Measurements from ENCODE around the gene SPSB2. TPM values are rescaled to one million over a fixed set of nuclear protein-coding genes. Genes with fewer than 3 reads are reported as not detected.

SPSB2 gene
- total RNA-seq, 1 experiment from 2014 or later = 9.2 TPM

DNA sequence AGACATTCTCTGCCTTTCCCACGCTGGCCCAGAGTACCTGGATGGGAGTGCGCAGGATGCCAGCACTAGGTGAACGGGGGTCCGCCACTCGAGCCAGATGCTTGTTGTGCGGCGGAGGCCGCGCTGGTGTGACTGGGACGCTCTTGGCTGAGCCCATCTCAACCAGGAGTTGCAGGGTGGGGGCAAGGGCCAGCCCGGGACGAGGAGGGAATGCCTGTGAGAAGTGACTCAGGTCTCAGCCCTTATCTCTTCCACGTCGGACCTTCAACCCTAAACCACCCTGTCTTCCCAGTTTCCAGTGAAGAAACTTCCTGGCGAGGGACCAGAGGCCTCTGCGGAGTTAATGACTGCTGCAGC is 22.3 kb downstream of the SPSB2 start:
- peak overlapping the region; percentile 88 for H3K4me3 Mint-ChIP-seq (ENCODE audit: unreplicated experiment)
- peaks cover 33% of the 10 kb centered on the region for H3K36me3 Mint-ChIP-seq (ENCODE audit: insufficient read depth, unreplicated experiment)
- peaks cover 31% of the 10 kb centered on the region for H3K4me1 Mint-ChIP-seq (ENCODE audit: insufficient read depth, unreplicated experiment)
- no peaks in the 10 kb centered on the region for H3K9me3 Mint-ChIP-seq (ENCODE audit: unreplicated experiment)
- BruUV-seq (replicated peaks) = TSS peak; percentile 77
- intact Hi-C loops (cut with micrococcal nuclease) = no loop called here
- DNase-seq (ENCODE audit: unreplicated experiment) = no peak
- TF ChIP-seq, protein P1, sequence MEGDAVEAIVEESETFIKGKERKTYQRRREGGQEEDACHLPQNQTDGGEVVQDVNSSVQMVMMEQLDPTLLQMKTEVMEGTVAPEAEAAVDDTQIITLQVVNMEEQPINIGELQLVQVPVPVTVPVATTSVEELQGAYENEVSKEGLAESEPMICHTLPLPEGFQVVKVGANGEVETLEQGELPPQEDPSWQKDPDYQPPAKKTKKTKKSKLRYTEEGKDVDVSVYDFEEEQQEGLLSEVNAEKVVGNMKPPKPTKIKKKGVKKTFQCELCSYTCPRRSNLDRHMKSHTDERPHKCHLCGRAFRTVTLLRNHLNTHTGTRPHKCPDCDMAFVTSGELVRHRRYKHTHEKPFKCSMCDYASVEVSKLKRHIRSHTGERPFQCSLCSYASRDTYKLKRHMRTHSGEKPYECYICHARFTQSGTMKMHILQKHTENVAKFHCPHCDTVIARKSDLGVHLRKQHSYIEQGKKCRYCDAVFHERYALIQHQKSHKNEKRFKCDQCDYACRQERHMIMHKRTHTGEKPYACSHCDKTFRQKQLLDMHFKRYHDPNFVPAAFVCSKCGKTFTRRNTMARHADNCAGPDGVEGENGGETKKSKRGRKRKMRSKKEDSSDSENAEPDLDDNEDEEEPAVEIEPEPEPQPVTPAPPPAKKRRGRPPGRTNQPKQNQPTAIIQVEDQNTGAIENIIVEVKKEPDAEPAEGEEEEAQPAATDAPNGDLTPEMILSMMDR (IDR thresholded peaks at IDR 0.05; ENCODE audit: unreplicated experiment) = no peak
- POLR2A ChIA-PET = interaction anchor here (0.6 to 7.9 kb wide), 22 partner anchors 9 to 245 kb away, joined by 3 to 130 read pairs (median 7); partner anchors contain the start of genes C12orf57, COPS7A, LPCAT3 and MLF2
- no peaks in the 10 kb centered on the region for H3K27me3 Mint-ChIP-seq (ENCODE audit: insufficient read depth, unreplicated experiment)
- CTCF ChIA-PET = interaction anchor here (0.6 to 7.3 kb wide), 5 partner anchors 12 to 98 kb away, joined by 3 to 40 read pairs (median 6); partner anchors contain the start of genes MLF2 and SPSB2
- H3K27ac Mint-ChIP-seq (ENCODE audit: low read depth, unreplicated experiment) = peak overlapping the region; percentile 90

DNA sequence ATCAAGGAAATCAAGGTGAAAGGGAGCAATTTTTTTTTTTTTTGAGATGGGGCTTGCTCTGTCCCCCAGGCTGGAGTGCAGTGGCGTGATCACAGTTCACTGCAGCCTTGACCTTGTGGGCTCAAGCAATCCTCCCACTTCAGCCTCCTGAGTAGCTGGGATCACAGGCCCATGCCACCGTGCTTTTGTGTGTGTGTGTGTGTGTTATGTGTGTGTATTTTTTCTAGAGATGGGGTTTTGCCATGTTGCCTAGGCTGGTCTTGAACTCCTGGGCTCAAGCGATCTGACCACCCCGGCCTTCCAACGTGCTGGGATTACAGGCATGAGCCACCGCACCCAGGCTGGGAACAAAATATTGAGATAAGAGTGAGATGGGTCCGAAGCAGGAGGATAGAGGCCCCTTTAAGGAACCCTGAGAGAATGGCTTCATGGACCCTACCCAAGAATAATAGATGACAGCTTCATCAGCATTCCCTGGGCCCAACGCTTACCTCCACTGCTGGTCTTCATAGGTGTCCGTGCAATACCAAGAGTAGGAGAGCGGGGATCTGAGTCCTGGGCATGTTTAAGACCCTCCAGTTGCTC is 23.0 kb downstream of the SPSB2 start:
- ChIA-PET CTCF (interaction anchor here (0.6 to 7.3 kb wide), 5 partner anchors 14 to 80 kb away, joined by 3 to 40 read pairs (median 13); partner anchors contain the start of gene SPSB2), POLR2A (interaction anchor here (1.7 to 7.9 kb wide), 3 partner anchors 15 to 23 kb away, joined by 5 to 130 read pairs (median 6); partner anchors contain the start of genes SPSB2 and TPI1)
- DNase-seq (ENCODE audit: unreplicated experiment) = no peak
- BruUV-seq (replicated peaks) = no TSS peak
- H3K4me1 Mint-ChIP-seq (ENCODE audit: insufficient read depth, unreplicated experiment) = peaks cover 31% of the 10 kb centered on the region
- H3K4me3 Mint-ChIP-seq (ENCODE audit: unreplicated experiment) = peak overlapping the region; percentile 88
- TF ChIP-seq, protein P1 (IDR thresholded peaks at IDR 0.05; ENCODE audit: unreplicated experiment) = no peak
- H3K36me3 Mint-ChIP-seq (ENCODE audit: insufficient read depth, unreplicated experiment) = peaks cover 26% of the 10 kb centered on the region
- peak overlapping the region; percentile 90 for H3K27ac Mint-ChIP-seq (ENCODE audit: low read depth, unreplicated experiment)
- intact Hi-C loops (cut with micrococcal nuclease) = no loop called here
- no peaks in the 10 kb centered on the region for H3K27me3 Mint-ChIP-seq (ENCODE audit: insufficient read depth, unreplicated experiment)
- no peaks in the 10 kb centered on the region for H3K9me3 Mint-ChIP-seq (ENCODE audit: unreplicated experiment)

DNA sequence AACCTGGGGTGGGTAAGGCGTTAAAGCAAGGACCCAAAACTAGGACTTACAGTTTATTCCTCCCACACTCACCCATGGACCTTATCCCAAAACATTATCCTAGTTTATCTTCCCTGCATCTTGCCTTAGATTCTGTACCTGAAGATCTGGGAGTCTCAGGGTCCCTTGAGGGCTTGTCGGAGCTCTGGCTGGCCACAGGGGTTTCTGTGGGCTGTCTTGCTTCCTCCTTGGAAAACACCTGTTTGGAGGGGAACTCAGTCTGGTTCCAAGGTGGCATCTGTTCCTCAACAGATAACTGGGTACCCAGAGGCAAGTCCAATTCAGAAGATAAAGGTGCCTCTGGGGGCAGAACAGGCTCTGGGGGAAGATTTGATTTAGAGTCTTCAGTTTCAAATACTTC is 23.7 kb downstream of the SPSB2 start:
- peaks cover 29% of the 10 kb centered on the region for H3K4me1 Mint-ChIP-seq (ENCODE audit: insufficient read depth, unreplicated experiment)
- ChIA-PET CTCF (interaction anchor here (0.6 to 4.3 kb wide), 4 partner anchors 10 to 182 kb away, joined by 4 to 40 read pairs (median 10); no protein-coding TSS in a partner anchor), POLR2A (interaction anchor here (1.7 to 7.9 kb wide), 2 partner anchors 18 to 24 kb away, joined by 6 to 130 read pairs; partner anchors contain the start of genes SPSB2 and TPI1)
- no TSS peak for BruUV-seq (replicated peaks)
- no peaks in the 10 kb centered on the region for H3K9me3 Mint-ChIP-seq (ENCODE audit: unreplicated experiment)
- H3K36me3 Mint-ChIP-seq (ENCODE audit: insufficient read depth, unreplicated experiment) = peaks cover 19% of the 10 kb centered on the region
- no peak for DNase-seq (ENCODE audit: unreplicated experiment)
- TF ChIP-seq, protein P1 (IDR thresholded peaks at IDR 0.05; ENCODE audit: unreplicated experiment) = no peak
- H3K27ac Mint-ChIP-seq (ENCODE audit: low read depth, unreplicated experiment) = peak overlapping the region; percentile 90
- intact Hi-C loops (cut with micrococcal nuclease) = no loop called here
- H3K27me3 Mint-ChIP-seq (ENCODE audit: insufficient read depth, unreplicated experiment) = no peaks in the 10 kb centered on the region
- H3K4me3 Mint-ChIP-seq (ENCODE audit: unreplicated experiment) = peak overlapping the region; percentile 88

DNA sequence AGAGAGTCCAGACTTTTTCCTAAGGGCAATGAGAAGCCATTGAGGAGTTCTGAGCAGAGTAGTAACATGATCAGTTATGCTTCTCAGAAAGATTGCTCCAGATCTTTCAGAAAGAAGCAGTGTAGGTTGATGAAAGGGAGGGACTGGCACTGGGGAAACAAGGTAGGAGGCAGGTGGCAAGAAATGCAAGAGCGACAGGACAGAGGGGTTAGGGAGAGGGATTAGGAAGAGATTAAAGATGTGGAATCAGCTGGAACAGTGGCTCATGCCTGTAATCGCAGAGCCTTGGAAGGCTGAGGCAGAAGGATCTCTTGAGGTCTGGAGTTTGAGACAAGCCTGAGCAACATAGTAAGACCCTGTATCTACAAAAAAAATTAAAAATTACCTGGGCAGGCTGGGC is 25.4 kb downstream of the SPSB2 start:
- intact Hi-C loops (cut with micrococcal nuclease) = no loop called here
- no TSS peak for BruUV-seq (replicated peaks)
- ChIA-PET POLR2A (interaction anchor here (7.9 kb wide), 1 partner anchor 19 kb away, joined by 130 read pairs; the partner anchor contains the start of gene TPI1), CTCF (interaction anchor here (0.6 to 4.3 kb wide), 8 partner anchors 8 to 142 kb away, joined by 3 to 40 read pairs (median 6); partner anchors contain the start of gene MLF2)
- no peak overlapping the region for H3K27ac Mint-ChIP-seq (ENCODE audit: low read depth, unreplicated experiment)
- H3K4me1 Mint-ChIP-seq (ENCODE audit: insufficient read depth, unreplicated experiment) = peaks cover 18% of the 10 kb centered on the region
- no peaks in the 10 kb centered on the region for H3K9me3 Mint-ChIP-seq (ENCODE audit: unreplicated experiment)
- no peak for DNase-seq (ENCODE audit: unreplicated experiment)
- H3K27me3 Mint-ChIP-seq (ENCODE audit: insufficient read depth, unreplicated experiment) = no peaks in the 10 kb centered on the region
- H3K36me3 Mint-ChIP-seq (ENCODE audit: insufficient read depth, unreplicated experiment) = peaks cover 13% of the 10 kb centered on the region
- no peak overlapping the region for H3K4me3 Mint-ChIP-seq (ENCODE audit: unreplicated experiment)
- TF ChIP-seq, protein P1 (IDR thresholded peaks at IDR 0.05; ENCODE audit: unreplicated experiment) = no peak
